KMS-11 (cell line): Measurements from ENCODE around the gene C12orf75.
A peak's percentile ranks its signal among the peaks of the same experiment; 100 is the strongest.

Source experiments
- H2AFZ ChIP-seq: fragments of 200-600 bp; sonication (generic); 2 replicates; pipeline ENCODE4 v1.6.1; 2016; ENCODE audit warnings: antibody characterized with exemption, mixed run types, low read depth
- H3K27ac ChIP-seq: fragments of 200-600 bp; sonication (generic); 2 replicates; pipeline ENCODE4 v1.6.1; 2016; ENCODE audit warnings: mild to moderate bottlenecking, mixed run types
- H3K27me3 ChIP-seq: fragments of 200-600 bp; sonication (generic); 2 replicates; pipeline ENCODE4 v1.6.1; 2017; ENCODE audit warnings: mild to moderate bottlenecking, low read depth, mixed run types, moderate library complexity; ENCODE audit not compliant: insufficient read depth
- H3K36me3 ChIP-seq: fragments of 200-600 bp; sonication (generic); 2 replicates; pipeline ENCODE4 v1.6.1; 2017; ENCODE audit warnings: mild to moderate bottlenecking, mixed run types; ENCODE audit not compliant: insufficient read depth
- H3K4me1 ChIP-seq: fragments of 200-600 bp; sonication (generic); 2 replicates; pipeline ENCODE4 v1.6.1; 2016; ENCODE audit warnings: mild to moderate bottlenecking, low read depth, mixed run types; ENCODE audit not compliant: poor library complexity, severe bottlenecking
- H3K4me2 ChIP-seq: fragments of 200-600 bp; sonication (generic); 2 replicates; pipeline ENCODE4 v1.7.0; 2016; ENCODE audit warnings: mild to moderate bottlenecking, mixed run types
- H3K4me3 ChIP-seq: fragments of 200-600 bp; sonication (generic); IDR thresholded peaks from 2 replicates; pipeline ENCODE4 v1.6.1; 2017; ENCODE audit warnings: low read depth, low read length, mixed read lengths; ENCODE audit not compliant: insufficient read depth
- H3K79me2 ChIP-seq: fragments of 200-600 bp; sonication (generic); 2 replicates; pipeline ENCODE4 v1.6.1; 2016; ENCODE audit warnings: low read depth, mixed run types; ENCODE audit not compliant: insufficient read depth
- H3K9ac ChIP-seq: fragments of 200-600 bp; sonication (generic); 2 replicates; pipeline ENCODE4 v1.6.1; 2016; ENCODE audit warnings: mild to moderate bottlenecking, mixed run types
- H4K20me1 ChIP-seq: fragments of 200-600 bp; sonication (generic); 2 replicates; pipeline ENCODE4 v1.6.1; 2016; ENCODE audit warnings: mild to moderate bottlenecking, mixed run types; ENCODE audit not compliant: insufficient read depth
- TF ChIP-seq, protein P1 (sequence below): fragments of 200-600 bp; sonication (generic); conservative IDR thresholded peaks from 2 replicates; pipeline ENCODE4 v1.6.1; 2017; ENCODE audit warnings: low read depth, mild to moderate bottlenecking, antibody characterized with exemption, low read length, moderate library complexity, mixed read lengths

Gene C12orf75

DNA sequence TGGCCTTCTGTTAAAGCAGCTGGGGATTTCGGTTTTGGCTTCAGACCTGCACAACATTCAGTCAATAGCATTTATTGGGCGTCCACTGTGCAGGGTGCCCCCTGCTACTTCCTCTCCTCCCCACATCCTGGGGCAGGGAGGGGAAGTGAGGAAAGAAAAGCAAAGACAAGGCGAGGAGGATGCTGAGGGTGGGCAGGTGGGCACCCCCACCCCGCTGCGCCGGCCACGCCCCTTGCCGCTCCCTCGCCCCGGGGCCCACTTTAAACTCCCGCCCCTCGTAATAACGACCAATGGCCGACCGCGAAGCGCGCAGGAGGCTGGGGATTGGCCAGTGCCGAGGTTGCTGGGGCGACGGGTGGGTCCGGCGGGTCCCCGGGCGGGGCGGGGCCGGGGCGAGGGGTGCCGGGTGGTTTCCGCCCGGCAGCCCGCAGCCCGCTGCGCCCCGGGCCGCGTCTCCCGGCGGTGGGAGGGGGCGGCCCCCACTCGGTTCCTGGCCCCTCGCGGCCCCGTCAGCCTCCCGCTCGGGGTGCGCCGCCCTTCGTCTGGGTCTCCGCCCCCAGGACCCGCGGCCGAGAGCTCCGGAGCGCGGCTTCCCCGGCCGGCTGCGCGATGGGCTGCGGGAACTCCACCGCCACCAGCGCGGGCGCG is at the start of gene C12orf75:
Gene C12orf75 (plus strand): TSS at position 409 of the 648 bp plus-strand sequence. CDS start 201 bp downstream, at position 610.
- peaks cover 14% of the 10 kb centered on the region for H3K4me1 ChIP-seq
- H3K9ac ChIP-seq: peak within 1 kb of the TSS; percentile 12; the same call in 1 of the 2 replicates
- peak within 1 kb of the TSS; percentile 72 for H2AFZ ChIP-seq
- no peak within 1 kb of the TSS for H3K4me3 ChIP-seq
- TF ChIP-seq, protein P1, sequence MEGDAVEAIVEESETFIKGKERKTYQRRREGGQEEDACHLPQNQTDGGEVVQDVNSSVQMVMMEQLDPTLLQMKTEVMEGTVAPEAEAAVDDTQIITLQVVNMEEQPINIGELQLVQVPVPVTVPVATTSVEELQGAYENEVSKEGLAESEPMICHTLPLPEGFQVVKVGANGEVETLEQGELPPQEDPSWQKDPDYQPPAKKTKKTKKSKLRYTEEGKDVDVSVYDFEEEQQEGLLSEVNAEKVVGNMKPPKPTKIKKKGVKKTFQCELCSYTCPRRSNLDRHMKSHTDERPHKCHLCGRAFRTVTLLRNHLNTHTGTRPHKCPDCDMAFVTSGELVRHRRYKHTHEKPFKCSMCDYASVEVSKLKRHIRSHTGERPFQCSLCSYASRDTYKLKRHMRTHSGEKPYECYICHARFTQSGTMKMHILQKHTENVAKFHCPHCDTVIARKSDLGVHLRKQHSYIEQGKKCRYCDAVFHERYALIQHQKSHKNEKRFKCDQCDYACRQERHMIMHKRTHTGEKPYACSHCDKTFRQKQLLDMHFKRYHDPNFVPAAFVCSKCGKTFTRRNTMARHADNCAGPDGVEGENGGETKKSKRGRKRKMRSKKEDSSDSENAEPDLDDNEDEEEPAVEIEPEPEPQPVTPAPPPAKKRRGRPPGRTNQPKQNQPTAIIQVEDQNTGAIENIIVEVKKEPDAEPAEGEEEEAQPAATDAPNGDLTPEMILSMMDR: no peak
- 0 out of 2 replicates have a peak within 1 kb of the TSS, but pooled peaks have one; percentile 16 for H3K27ac ChIP-seq
- H3K79me2 ChIP-seq: peaks cover 4% of the 10 kb centered on the region; the same call in 1 of the 2 replicates
- H3K4me2 ChIP-seq: peak within 1 kb of the TSS; percentile 71
- H3K27me3 ChIP-seq: no peaks in the 10 kb centered on the region
- H4K20me1 ChIP-seq: no peaks in the 10 kb centered on the region
- H3K36me3 ChIP-seq: no peaks in the 10 kb centered on the region

GRCh38 chr12:105280966-105281693 is 49.4 kb upstream of the C12orf75 start:
- no peak overlapping the region for H3K9ac ChIP-seq
- H4K20me1 ChIP-seq: no peaks in the 10 kb centered on the region
- no peak overlapping the region for H3K4me3 ChIP-seq
- no peaks in the 10 kb centered on the region for H3K36me3 ChIP-seq
- no peaks in the 10 kb centered on the region for H3K79me2 ChIP-seq
- TF ChIP-seq, protein P1: no peak
- no peak overlapping the region for H3K4me2 ChIP-seq
- no peaks in the 10 kb centered on the region for H3K4me1 ChIP-seq
- no peak overlapping the region for H2AFZ ChIP-seq
- no peak overlapping the region for H3K27ac ChIP-seq
- no peaks in the 10 kb centered on the region for H3K27me3 ChIP-seq

DNA sequence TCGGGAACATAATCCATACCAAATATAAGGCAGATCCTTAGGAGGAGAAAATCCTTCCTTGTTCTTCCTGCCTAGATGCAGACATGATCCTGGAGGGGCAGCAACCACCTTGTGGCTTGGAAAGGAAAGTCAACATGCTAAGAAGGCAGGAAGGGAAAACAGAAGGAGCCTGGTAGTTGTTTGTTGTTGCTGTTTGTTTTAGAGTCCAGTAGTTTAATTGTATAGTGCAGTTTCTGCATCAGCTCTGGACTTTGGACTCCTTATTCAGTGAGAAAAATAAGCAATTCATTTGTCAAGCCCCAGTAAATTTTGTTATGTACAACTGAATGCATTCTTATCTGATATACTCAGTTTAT is 48.8 kb upstream of the C12orf75 start:
- no peak overlapping the region for H2AFZ ChIP-seq
- H3K36me3 ChIP-seq: no peaks in the 10 kb centered on the region
- TF ChIP-seq, protein P1: no peak
- no peak overlapping the region for H3K4me3 ChIP-seq
- no peak overlapping the region for H3K27ac ChIP-seq
- no peak overlapping the region for H3K4me2 ChIP-seq
- no peaks in the 10 kb centered on the region for H3K79me2 ChIP-seq
- no peaks in the 10 kb centered on the region for H3K4me1 ChIP-seq
- H3K27me3 ChIP-seq: no peaks in the 10 kb centered on the region
- H3K9ac ChIP-seq: no peak overlapping the region
- H4K20me1 ChIP-seq: no peaks in the 10 kb centered on the region

DNA sequence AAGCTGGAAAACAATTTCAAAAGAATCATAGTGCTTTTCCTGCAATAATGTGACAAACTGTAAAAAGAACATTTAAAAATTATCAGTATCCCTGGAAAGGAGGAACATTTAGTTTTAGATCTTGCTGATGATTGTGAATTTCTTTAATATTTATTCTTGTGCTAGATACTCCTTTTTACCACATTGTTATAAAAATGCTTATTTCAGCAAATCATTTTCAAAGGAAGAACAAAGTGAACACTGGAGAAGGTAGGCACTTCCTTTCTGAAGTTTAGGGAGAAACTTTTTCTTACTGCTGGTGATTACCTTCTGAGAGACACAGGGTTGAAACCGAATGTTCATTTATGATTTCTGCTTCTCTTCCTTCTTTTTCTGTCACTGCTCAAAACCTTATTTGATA is 45.1 kb upstream of the C12orf75 start:
- H3K79me2 ChIP-seq: no peaks in the 10 kb centered on the region
- H3K27me3 ChIP-seq: no peaks in the 10 kb centered on the region
- H3K27ac ChIP-seq: no peak overlapping the region
- no peaks in the 10 kb centered on the region for H3K4me1 ChIP-seq
- no peaks in the 10 kb centered on the region for H4K20me1 ChIP-seq
- no peak overlapping the region for H3K4me2 ChIP-seq
- no peak overlapping the region for H3K9ac ChIP-seq
- H2AFZ ChIP-seq: no peak overlapping the region
- no peaks in the 10 kb centered on the region for H3K36me3 ChIP-seq
- TF ChIP-seq, protein P1: no peak
- no peak overlapping the region for H3K4me3 ChIP-seq
